GM18907 (cell line): ENCODE data around the gene RSPH10B.
"Not testable (repeated sequence)": the region's sequence is repeated elsewhere in the genome, so short reads cannot be mapped to it uniquely, and the experiment has no call there.

Source experiments
- ATAC-seq: cut with Tn5 transposase; IDR thresholded peaks from one replicate; pipeline ENCODE4 v1.9.1; 2021; ENCODE audit warnings: mild to moderate bottlenecking, moderate library complexity; ENCODE audit not compliant: unreplicated experiment

RSPH10B gene

GRCh38 chr7:5930290-5930689 lies 40.2 kb downstream of the RSPH10B start:
- ATAC-seq, result not testable (repeated sequence)

GRCh38 chr7:5926263-5926870 lies 44.1 kb downstream of the RSPH10B start:
- not testable (repeated sequence) for ATAC-seq

- ATAC-seq, result not testable (repeated sequence)
Observed at GRCh38 chr7:5924630-5925029, 45.9 kb downstream of the RSPH10B start.

GRCh38 chr7:5924180-5924579 lies 46.3 kb downstream of the RSPH10B start:
- not testable (repeated sequence) for ATAC-seq

GRCh38 chr7:5916529-5916928 lies 54.0 kb downstream of the RSPH10B start:
- ATAC-seq, result not testable (repeated sequence)

- ATAC-seq, result not testable (repeated sequence)
Observed at GRCh38 chr7:5908835-5909234, 61.7 kb downstream of the RSPH10B start.

GRCh38 chr7:5904726-5905125 lies 65.8 kb downstream of the RSPH10B start:
- ATAC-seq, result not testable (repeated sequence)

- not testable (repeated sequence) for ATAC-seq
Observed at GRCh38 chr7:5903002-5903401, 67.5 kb downstream of the RSPH10B start.

- peak; percentile 82 for ATAC-seq
Observed at GRCh38 chr7:5898480-5899224, 71.8 kb downstream of the RSPH10B start, which contains the start of gene CCZ1. Gene CCZ1 (plus strand): TSS chr7:5898733. CDS start chr7:5898800, 67 bp downstream.

GRCh38 chr7:5897369-5897919 lies 73.0 kb downstream of the RSPH10B start:
- not testable (repeated sequence) for ATAC-seq

- no peak for ATAC-seq
Observed at GRCh38 chr7:5892498-5892897, 78.0 kb downstream of the RSPH10B start.

GRCh38 chr7:5890244-5890643 lies 80.2 kb downstream of the RSPH10B start:
- ATAC-seq, result not testable (repeated sequence)

- ATAC-seq, result not testable (repeated sequence)
Observed at GRCh38 chr7:5888021-5888420, 82.5 kb downstream of the RSPH10B start.

GRCh38 chr7:5884431-5884830 lies 86.1 kb downstream of the RSPH10B start:
- ATAC-seq, result not testable (repeated sequence)

- ATAC-seq, result not testable (repeated sequence)
Observed at GRCh38 chr7:5880106-5880505, 90.4 kb downstream of the RSPH10B start.

GRCh38 chr7:5879591-5879990 lies 90.9 kb downstream of the RSPH10B start:
- not testable (repeated sequence) for ATAC-seq
